ENCODE measurements around the gene REPS2. TPM values are rescaled to one million over a fixed set of nuclear protein-coding genes. Genes with fewer than 3 reads are reported as not detected.
A peak's percentile ranks its signal among the peaks of the same experiment; 100 is the strongest.

The REPS2 gene
- total RNA-seq, 5 donors from 2014 or later (not counting 1 experiment from before 2014, with no cell fraction given): 0.38 to 0.70 (median 0.66) TPM

DNA sequence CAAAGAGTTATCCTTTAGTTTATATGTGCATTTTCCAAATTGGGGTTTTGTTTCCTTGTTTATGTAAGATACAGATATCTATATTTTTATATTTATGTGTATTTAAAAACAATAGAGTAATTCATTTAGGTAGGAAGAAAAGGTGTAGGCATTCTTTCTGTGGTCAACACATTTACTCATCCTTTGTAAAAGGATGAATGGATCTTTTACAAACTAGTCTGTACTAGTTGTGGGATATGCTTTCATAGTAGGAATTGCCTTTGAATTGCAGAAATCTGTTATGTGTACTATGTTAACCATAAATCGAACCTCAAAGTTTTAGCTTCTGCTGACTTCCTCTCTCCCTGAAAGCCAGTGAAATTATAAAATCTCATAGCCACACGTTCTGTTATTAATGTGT, 128.5 kb downstream of the REPS2 start:
- DNase-seq: no peak
- Mint-ChIP-seq H3K27me3 (peaks cover 0 to 28% of the 10 kb centered on the region in 2 donors), H3K36me3 (no peaks in the 10 kb centered on the region), H3K27ac (no peak overlapping the region), H3K4me1 (peaks cover 0 to 3% (median 0%) of the 10 kb centered on the region in 3 donors), H3K4me3 (no peak overlapping the region), H3K9me3 (no peaks in the 10 kb centered on the region)
- WGBS (ENCODE audit: insufficient coverage): no CpG with 5 or more reads among the region's 2 CpGs
- Histone ChIP-seq H3K27ac (ENCODE audit: low read length) (no peak overlapping the region), H3K27me3 (replicated peaks in 1 of 2; ENCODE audit: control insufficient read depth in 2 of 2, extremely low read depth in 1 of 2, insufficient read depth in 2 of 2, low read length in 1 of 2) (peaks cover 2 to 3% of the 10 kb centered on the region in 2 experiments), H3K4me1 (ENCODE audit: control insufficient read depth in 1 of 2, extremely low read depth in 1 of 2, insufficient read depth in 2 of 2, low read length in 2 of 2) (no peaks in the 10 kb centered on the region), H3K9me3 (no peaks in the 10 kb centered on the region), H3K36me3 (ENCODE audit: control insufficient read depth in 2 of 2, extremely low read depth in 1 of 2, insufficient read depth in 1 of 2, low read length in 1 of 2) (no peaks in the 10 kb centered on the region), H3K4me3 (ENCODE audit: control insufficient read depth in 1 of 2, extremely low read depth in 1 of 2, low read length in 1 of 2) (no peak overlapping the region)
- CTCF ChIA-PET: no interaction called here
- POLR2A ChIA-PET: interaction anchor here in 1 of 2 donors (0.6 kb wide), 1 partner anchor 48 kb away, joined by 3 read pairs; no protein-coding TSS in a partner anchor
- ATAC-seq (replicated peaks in 1 of 4): no peak

DNA sequence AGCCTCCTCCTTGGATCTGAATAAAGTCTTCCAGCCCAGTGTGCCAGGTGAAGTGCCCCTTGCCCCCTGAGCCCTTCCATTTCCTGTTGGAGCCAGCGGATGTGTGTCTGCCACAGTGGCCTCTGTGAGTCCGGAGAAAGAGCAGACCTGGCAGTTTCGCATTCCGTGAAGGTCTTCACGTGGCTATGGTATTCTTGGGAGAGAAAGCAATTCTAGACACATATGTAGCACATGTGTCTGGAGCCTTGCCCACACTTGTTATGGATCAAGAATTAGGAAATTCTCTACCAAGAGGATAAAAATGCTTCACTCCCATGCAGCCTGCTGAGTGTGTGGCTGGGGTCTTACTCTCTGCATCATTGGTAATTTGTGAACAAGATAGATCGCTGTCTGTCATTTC, 130.9 kb downstream of the REPS2 start:
- WGBS (ENCODE audit: insufficient coverage): no CpG with 5 or more reads among the region's 6 CpGs
- Histone ChIP-seq H3K36me3 (ENCODE audit: control insufficient read depth in 2 of 2, extremely low read depth in 1 of 2, insufficient read depth in 1 of 2, low read length in 1 of 2) (no peaks in the 10 kb centered on the region), H3K4me3 (ENCODE audit: control insufficient read depth in 1 of 2, extremely low read depth in 1 of 2, low read length in 1 of 2) (no peak overlapping the region), H3K27me3 (replicated peaks in 1 of 2; ENCODE audit: control insufficient read depth in 2 of 2, extremely low read depth in 1 of 2, insufficient read depth in 2 of 2, low read length in 1 of 2) (peaks cover 2 to 3% of the 10 kb centered on the region in 2 experiments), H3K27ac (ENCODE audit: low read length) (no peak overlapping the region), H3K9me3 (no peaks in the 10 kb centered on the region), H3K4me1 (ENCODE audit: control insufficient read depth in 1 of 2, extremely low read depth in 1 of 2, insufficient read depth in 2 of 2, low read length in 2 of 2) (no peaks in the 10 kb centered on the region)
- ChIA-PET POLR2A (no interaction called here), CTCF (no interaction called here)
- H3K27me3 Mint-ChIP-seq: peaks cover 0 to 25% of the 10 kb centered on the region in 2 donors
- peaks cover 0 to 5% (median 3%) of the 10 kb centered on the region in 3 donors for H3K4me1 Mint-ChIP-seq
- no peak overlapping the region for H3K4me3 Mint-ChIP-seq
- H3K9me3 Mint-ChIP-seq: no peaks in the 10 kb centered on the region
- ATAC-seq (replicated peaks in 1 of 4): no peak
- no peak for DNase-seq
- H3K36me3 Mint-ChIP-seq: no peaks in the 10 kb centered on the region
- H3K27ac Mint-ChIP-seq: no peak overlapping the region

DNA sequence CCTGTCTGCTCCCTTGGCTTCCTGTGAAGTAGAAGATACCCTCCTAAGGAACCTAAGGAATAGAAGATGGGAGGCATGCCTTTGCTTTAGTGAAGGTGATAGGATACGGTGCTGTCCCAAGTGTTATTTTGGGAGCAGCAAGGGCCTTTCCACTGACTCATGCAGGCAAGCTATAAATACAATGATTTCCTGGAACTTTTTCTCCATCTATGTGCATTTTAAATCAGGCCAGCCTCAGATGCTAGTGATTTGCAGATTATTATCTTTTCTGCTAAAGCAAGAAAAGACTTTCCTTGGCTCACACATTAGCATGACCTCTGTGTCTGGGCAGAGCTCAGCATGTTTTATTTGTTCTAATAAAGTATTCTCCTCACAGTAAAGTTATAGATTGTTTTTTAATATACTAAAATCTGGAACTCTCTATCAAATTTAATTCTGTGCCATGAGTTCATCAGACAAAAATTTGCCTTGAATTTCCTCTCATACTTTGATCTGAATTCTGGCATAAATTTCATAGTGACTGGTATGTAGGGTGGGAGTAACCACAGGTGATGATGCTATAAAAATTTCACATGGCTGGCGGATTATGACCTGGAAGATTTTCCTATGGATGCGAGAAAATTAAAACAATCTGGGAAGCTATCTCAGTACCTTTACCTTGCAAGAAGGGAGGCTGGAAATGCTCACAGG, 131.7 kb downstream of the REPS2 start:
- no peaks in the 10 kb centered on the region for H3K9me3 Mint-ChIP-seq
- POLR2A ChIA-PET: no interaction called here
- ATAC-seq (replicated peaks in 1 of 4) (no peak), DNase-seq (no peak)
- H3K4me3 ChIP-seq (ENCODE audit: control insufficient read depth in 1 of 2, extremely low read depth in 1 of 2, low read length in 1 of 2): no peak overlapping the region
- H3K27ac Mint-ChIP-seq: no peak overlapping the region
- H3K4me1 ChIP-seq (ENCODE audit: control insufficient read depth in 1 of 2, extremely low read depth in 1 of 2, insufficient read depth in 2 of 2, low read length in 2 of 2): no peaks in the 10 kb centered on the region
- H3K36me3 ChIP-seq (ENCODE audit: control insufficient read depth in 2 of 2, extremely low read depth in 1 of 2, insufficient read depth in 1 of 2, low read length in 1 of 2): no peaks in the 10 kb centered on the region
- peaks cover 0 to 19% of the 10 kb centered on the region in 2 donors for H3K27me3 Mint-ChIP-seq
- no peak overlapping the region for H3K27ac ChIP-seq (ENCODE audit: low read length)
- peaks cover 0 to 5% (median 3%) of the 10 kb centered on the region in 3 donors for H3K4me1 Mint-ChIP-seq
- no peaks in the 10 kb centered on the region for H3K9me3 ChIP-seq
- H3K36me3 Mint-ChIP-seq: no peaks in the 10 kb centered on the region
- WGBS (ENCODE audit: insufficient coverage): no CpG with 5 or more reads among the region's 3 CpGs
- peaks cover 0 to 2% of the 10 kb centered on the region in 2 experiments for H3K27me3 ChIP-seq (replicated peaks in 1 of 2; ENCODE audit: control insufficient read depth in 2 of 2, extremely low read depth in 1 of 2, insufficient read depth in 2 of 2, low read length in 1 of 2)
- CTCF ChIA-PET: interaction anchor here in 1 of 2 donors (0.6 kb wide), 1 partner anchor 54 kb away, joined by 3 read pairs; no protein-coding TSS in a partner anchor
- H3K4me3 Mint-ChIP-seq: no peak overlapping the region

DNA sequence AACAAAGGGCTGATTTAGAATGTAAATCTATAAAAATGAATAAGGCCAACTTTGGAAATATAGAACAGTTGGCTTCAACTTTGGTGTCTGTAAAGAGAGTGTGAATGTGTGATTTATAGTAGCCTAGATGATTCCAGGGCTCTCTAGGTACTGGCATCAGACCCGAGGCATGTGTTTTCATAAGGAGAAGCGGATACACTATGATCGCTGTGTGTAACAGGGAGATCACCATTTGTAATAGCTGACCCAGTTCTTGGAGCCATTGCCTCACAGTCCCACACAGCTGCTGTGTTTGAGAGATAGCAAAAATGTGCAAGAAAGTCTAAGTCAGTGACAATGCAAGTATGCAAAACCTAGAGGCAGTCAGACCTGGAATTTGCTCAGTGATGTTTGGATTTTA, 135.1 kb downstream of the REPS2 start:
- Mint-ChIP-seq H3K27me3 (peaks cover 0 to 12% of the 10 kb centered on the region in 2 donors), H3K9me3 (no peaks in the 10 kb centered on the region), H3K27ac (no peak overlapping the region), H3K4me1 (peaks cover 0 to 5% (median 0%) of the 10 kb centered on the region in 3 donors), H3K4me3 (no peak overlapping the region), H3K36me3 (no peaks in the 10 kb centered on the region)
- Histone ChIP-seq H3K4me3 (ENCODE audit: control insufficient read depth in 1 of 2, extremely low read depth in 1 of 2, low read length in 1 of 2) (no peak overlapping the region), H3K27ac (ENCODE audit: low read length) (no peak overlapping the region), H3K27me3 (replicated peaks in 1 of 2; ENCODE audit: control insufficient read depth in 2 of 2, extremely low read depth in 1 of 2, insufficient read depth in 2 of 2, low read length in 1 of 2) (no peaks in the 10 kb centered on the region), H3K4me1 (ENCODE audit: control insufficient read depth in 1 of 2, extremely low read depth in 1 of 2, insufficient read depth in 2 of 2, low read length in 2 of 2) (no peaks in the 10 kb centered on the region), H3K36me3 (ENCODE audit: control insufficient read depth in 2 of 2, extremely low read depth in 1 of 2, insufficient read depth in 1 of 2, low read length in 1 of 2) (no peaks in the 10 kb centered on the region), H3K9me3 (no peaks in the 10 kb centered on the region)
- no peak for ATAC-seq (replicated peaks in 1 of 4)
- 80% methylated on average over 1 of the region's 3 CpGs for WGBS (ENCODE audit: insufficient coverage)
- ChIA-PET POLR2A (interaction anchor here in 1 of 2 donors (0.6 kb wide), 1 partner anchor 22 kb away, joined by 4 read pairs; no protein-coding TSS in a partner anchor), CTCF (interaction anchor here in 1 of 2 donors (0.7 kb wide), 1 partner anchor 9 kb away, joined by 4 read pairs; no protein-coding TSS in a partner anchor)
- DNase-seq: no peak

DNA sequence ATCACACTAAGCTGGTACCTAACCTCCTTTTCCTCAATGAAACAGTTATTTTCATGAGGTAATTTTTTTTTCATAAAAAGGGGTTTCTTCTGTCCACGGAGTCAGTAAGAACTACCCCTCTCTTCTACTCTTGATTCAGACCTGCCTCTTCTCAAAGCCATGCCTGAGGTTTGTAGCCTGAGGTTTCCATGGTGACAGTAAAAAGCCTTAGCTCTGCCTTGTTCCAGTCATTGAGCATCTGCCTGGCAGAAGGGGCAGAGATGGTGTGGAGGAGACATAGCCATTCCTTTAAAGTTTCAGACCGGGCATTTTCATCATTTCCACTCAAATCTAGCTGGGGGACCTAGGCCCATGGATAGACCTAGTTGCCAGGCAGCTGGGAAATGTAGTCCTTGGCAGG, 135.5 kb downstream of the REPS2 start:
- H3K36me3 ChIP-seq (ENCODE audit: control insufficient read depth in 2 of 2, extremely low read depth in 1 of 2, insufficient read depth in 1 of 2, low read length in 1 of 2): no peaks in the 10 kb centered on the region
- WGBS (ENCODE audit: insufficient coverage): no CpG with 5 or more reads among the region's 2 CpGs
- Mint-ChIP-seq H3K4me1 (peaks cover 0 to 5% (median 0%) of the 10 kb centered on the region in 3 donors), H3K27me3 (peaks cover 0 to 12% of the 10 kb centered on the region in 2 donors), H3K4me3 (no peak overlapping the region), H3K36me3 (no peaks in the 10 kb centered on the region), H3K27ac (no peak overlapping the region), H3K9me3 (no peaks in the 10 kb centered on the region)
- ChIA-PET CTCF (interaction anchor here in 1 of 2 donors (0.7 kb wide), 1 partner anchor 9 kb away, joined by 4 read pairs; no protein-coding TSS in a partner anchor), POLR2A (interaction anchor here in 1 of 2 donors (0.6 kb wide), 1 partner anchor 23 kb away, joined by 4 read pairs; no protein-coding TSS in a partner anchor)
- H3K4me3 ChIP-seq (ENCODE audit: control insufficient read depth in 1 of 2, extremely low read depth in 1 of 2, low read length in 1 of 2): no peak overlapping the region
- no peaks in the 10 kb centered on the region for H3K4me1 ChIP-seq (ENCODE audit: control insufficient read depth in 1 of 2, extremely low read depth in 1 of 2, insufficient read depth in 2 of 2, low read length in 2 of 2)
- H3K27ac ChIP-seq (ENCODE audit: low read length): no peak overlapping the region
- H3K9me3 ChIP-seq: no peaks in the 10 kb centered on the region
- no peak for ATAC-seq (replicated peaks in 1 of 4)
- H3K27me3 ChIP-seq (replicated peaks in 1 of 2; ENCODE audit: control insufficient read depth in 2 of 2, extremely low read depth in 1 of 2, insufficient read depth in 2 of 2, low read length in 1 of 2): no peaks in the 10 kb centered on the region
- DNase-seq: no peak

DNA sequence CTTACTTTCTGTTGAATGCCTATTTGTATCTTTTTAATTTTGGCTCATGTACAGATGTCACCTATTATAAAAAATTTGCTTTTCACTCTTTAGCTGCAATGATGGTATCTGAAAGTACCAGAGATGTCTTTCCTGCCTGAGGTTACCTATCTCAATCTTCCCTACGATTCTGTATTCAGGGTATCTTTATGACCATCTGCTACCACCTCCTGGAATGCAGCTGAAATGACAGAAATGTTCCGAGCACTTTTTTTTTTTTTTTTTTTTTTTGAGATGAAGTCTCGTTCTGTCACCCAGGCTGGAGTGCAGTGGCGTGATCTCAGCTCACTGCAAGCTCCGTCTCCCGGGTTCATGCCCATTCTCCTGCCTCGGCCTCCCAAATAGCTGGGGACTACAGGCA, 136.4 kb downstream of the REPS2 start:
- Mint-ChIP-seq H3K36me3 (no peaks in the 10 kb centered on the region), H3K9me3 (no peaks in the 10 kb centered on the region), H3K27me3 (peaks cover 0 to 15% of the 10 kb centered on the region in 2 donors), H3K4me3 (no peak overlapping the region), H3K27ac (no peak overlapping the region), H3K4me1 (peaks cover 0 to 5% (median 0%) of the 10 kb centered on the region in 3 donors)
- CTCF ChIA-PET: interaction anchor here in 1 of 2 donors (0.6 kb wide), 1 partner anchor 713 kb away, joined by 6 read pairs; no protein-coding TSS in a partner anchor
- H3K36me3 ChIP-seq (ENCODE audit: control insufficient read depth in 2 of 2, extremely low read depth in 1 of 2, insufficient read depth in 1 of 2, low read length in 1 of 2): no peaks in the 10 kb centered on the region
- H3K27me3 ChIP-seq (replicated peaks in 1 of 2; ENCODE audit: control insufficient read depth in 2 of 2, extremely low read depth in 1 of 2, insufficient read depth in 2 of 2, low read length in 1 of 2): no peaks in the 10 kb centered on the region
- no peaks in the 10 kb centered on the region for H3K9me3 ChIP-seq
- H3K4me1 ChIP-seq (ENCODE audit: control insufficient read depth in 1 of 2, extremely low read depth in 1 of 2, insufficient read depth in 2 of 2, low read length in 2 of 2): no peaks in the 10 kb centered on the region
- no peak for ATAC-seq (replicated peaks in 1 of 4)
- DNase-seq: peak in 1 of 35 experiments; percentile 1
- no peak overlapping the region for H3K4me3 ChIP-seq (ENCODE audit: control insufficient read depth in 1 of 2, extremely low read depth in 1 of 2, low read length in 1 of 2)
- WGBS (ENCODE audit: insufficient coverage): no CpG with 5 or more reads among the region's 7 CpGs
- POLR2A ChIA-PET: no interaction called here
- no peak overlapping the region for H3K27ac ChIP-seq (ENCODE audit: low read length)
